ENCODE measurements around the gene AK5. TPM values are rescaled to one million over a fixed set of nuclear protein-coding genes. Genes with fewer than 3 reads are reported as not detected.

AK5 gene
- total RNA-seq, 2 experiments from 2014 or later: 7.0 to 9.1 TPM

DNA sequence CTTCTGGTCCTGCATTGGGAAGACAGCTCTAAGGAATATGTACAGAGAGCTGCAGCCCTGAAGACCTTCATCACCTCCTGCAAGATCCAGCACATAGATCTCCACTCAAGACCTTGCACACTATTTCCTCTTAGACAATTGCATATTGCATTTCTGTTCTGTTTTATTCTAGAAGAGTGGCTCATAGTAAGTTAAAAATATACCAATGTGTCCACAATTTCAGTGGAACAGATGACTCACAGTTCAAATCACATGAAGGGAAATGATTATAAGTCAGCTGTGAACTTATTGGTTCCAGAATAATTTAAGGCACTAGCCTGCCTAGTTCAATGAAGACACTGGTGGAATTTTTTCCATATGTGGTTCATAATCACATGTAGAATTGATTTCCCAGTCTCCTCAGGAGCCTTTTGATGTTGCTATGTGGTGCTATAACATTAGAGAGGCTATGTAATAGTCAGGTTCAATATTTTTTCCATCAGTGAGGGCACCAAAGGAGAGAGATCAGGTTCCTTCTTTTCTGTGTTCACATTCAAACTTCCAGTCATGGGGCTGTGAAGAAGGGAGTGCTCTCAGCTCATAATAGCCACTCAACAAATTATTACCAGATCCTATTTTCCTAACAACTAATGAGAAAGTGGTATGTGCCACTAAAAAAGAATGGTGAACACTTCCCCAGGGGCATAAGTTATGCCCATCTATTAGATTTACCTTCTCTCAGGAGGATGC, 9.8 kb upstream of the AK5 start:
- Mint-ChIP-seq H3K4me1 (ENCODE audit: low read depth) (peaks cover 4% of the 10 kb centered on the region), H3K27me3 (ENCODE audit: low read depth) (no peaks in the 10 kb centered on the region), H3K4me3 (no peak overlapping the region), H3K9me3 (no peaks in the 10 kb centered on the region), H3K27ac (no peak overlapping the region), H3K36me3 (ENCODE audit: low read depth) (no peaks in the 10 kb centered on the region)
- intact Hi-C loops (cut with micrococcal nuclease): no loop called here
- DNase-seq: no peak
- CTCF ChIA-PET: no interaction called here

DNA sequence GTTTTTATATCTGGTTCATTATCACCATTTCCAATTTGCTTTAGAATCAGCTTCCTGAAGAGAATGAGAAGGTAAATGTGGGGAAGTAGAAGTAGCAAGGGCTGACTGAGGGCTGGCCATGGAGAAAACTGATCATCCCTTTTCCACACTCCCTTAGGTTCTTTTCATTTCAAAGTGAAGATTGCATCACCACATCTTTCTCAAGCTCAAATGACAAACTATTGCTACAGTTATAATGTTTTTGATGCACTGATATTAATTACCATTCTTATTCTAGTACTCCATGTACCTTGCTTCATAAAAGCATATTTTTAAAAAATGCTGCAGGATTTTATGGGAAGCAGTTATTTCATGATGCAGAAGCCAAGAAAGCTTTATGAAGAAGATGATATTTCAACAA, 7.9 kb upstream of the AK5 start:
- Mint-ChIP-seq H3K27me3 (ENCODE audit: low read depth) (no peaks in the 10 kb centered on the region), H3K27ac (no peak overlapping the region), H3K36me3 (ENCODE audit: low read depth) (no peaks in the 10 kb centered on the region), H3K4me3 (no peak overlapping the region), H3K9me3 (no peaks in the 10 kb centered on the region), H3K4me1 (ENCODE audit: low read depth) (peaks cover 4% of the 10 kb centered on the region)
- CTCF ChIA-PET: interaction anchor here (0.5 to 0.6 kb wide), 2 partner anchors 16 to 1119 kb away, joined by 3 to 4 read pairs; no protein-coding TSS in a partner anchor
- no peak for DNase-seq
- intact Hi-C loops (cut with micrococcal nuclease): no loop called here

DNA sequence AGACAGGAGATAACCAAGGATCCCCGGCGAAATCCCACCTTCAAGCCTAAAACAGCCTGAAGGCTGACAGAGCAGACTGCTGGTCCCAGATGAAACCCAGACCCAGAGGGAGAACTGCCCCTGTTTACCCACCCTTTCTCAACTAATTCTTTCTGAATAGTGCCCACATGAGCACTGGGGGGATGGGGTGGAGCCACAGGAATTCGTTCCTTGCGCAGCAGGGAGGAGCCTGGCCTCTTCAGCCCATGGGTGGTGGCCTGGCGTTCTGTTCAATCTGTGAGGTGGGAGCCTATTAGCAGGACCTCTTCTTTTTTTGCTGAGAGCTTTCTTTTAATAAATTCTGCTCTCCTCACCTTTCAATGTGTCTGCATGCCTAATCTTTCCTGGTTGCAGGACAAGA, 6.6 kb upstream of the AK5 start:
- intact Hi-C loops (cut with micrococcal nuclease): no loop called here
- H3K36me3 Mint-ChIP-seq (ENCODE audit: low read depth): no peaks in the 10 kb centered on the region
- H3K27me3 Mint-ChIP-seq (ENCODE audit: low read depth): no peaks in the 10 kb centered on the region
- H3K4me1 Mint-ChIP-seq (ENCODE audit: low read depth): peaks cover 12% of the 10 kb centered on the region
- CTCF ChIA-PET: no interaction called here
- H3K9me3 Mint-ChIP-seq: no peaks in the 10 kb centered on the region
- no peak overlapping the region for H3K4me3 Mint-ChIP-seq
- DNase-seq: no peak
- H3K27ac Mint-ChIP-seq: no peak overlapping the region

DNA sequence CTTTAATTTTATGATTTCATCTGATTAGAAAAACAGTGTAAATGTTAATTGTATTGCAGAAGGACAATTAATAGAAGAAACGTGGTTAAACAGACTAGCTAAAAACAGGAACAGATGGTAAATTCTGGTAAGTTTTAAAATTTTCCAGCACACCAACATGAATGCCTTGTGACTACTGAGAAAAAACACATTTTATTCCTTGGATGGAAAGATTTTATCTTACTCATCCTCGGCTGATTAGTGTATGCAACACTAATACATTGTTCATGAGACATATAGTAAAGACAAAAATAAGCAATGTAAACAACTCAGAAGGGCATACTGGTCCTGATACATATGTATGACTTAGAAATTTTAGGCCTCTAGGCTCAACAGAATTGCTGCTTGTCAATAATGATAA, 4.9 kb upstream of the AK5 start:
- no peak for DNase-seq
- CTCF ChIA-PET: interaction anchor here (0.6 to 1.3 kb wide), 2 partner anchors 23 to 75 kb away, joined by 3 read pairs; no protein-coding TSS in a partner anchor
- peaks cover 23% of the 10 kb centered on the region for H3K4me1 Mint-ChIP-seq (ENCODE audit: low read depth)
- no peaks in the 10 kb centered on the region for H3K27me3 Mint-ChIP-seq (ENCODE audit: low read depth)
- no peaks in the 10 kb centered on the region for H3K36me3 Mint-ChIP-seq (ENCODE audit: low read depth)
- H3K4me3 Mint-ChIP-seq: no peak overlapping the region
- H3K27ac Mint-ChIP-seq: no peak overlapping the region
- intact Hi-C loops (cut with micrococcal nuclease): no loop called here
- H3K9me3 Mint-ChIP-seq: no peaks in the 10 kb centered on the region

DNA sequence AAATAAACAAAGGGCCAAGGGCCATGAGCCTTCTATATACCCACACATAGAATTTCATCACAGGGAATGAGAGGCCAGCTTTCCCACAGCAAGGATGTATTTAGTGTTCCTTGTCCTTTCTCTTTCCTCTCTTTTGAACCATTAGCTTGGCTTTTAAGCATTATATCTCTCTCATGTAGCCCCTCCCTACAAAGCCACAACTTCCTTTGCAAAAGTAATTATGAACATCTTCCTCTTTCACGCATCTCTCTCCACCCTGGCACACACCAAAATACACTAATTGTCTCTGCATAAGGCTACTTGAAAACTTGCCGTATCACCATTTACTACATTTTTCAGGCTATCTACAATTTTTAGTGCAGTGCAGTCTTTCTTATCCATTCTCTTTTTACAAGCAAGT, 1.9 kb upstream of the AK5 start:
- no peak for DNase-seq
- intact Hi-C loops (cut with micrococcal nuclease): loop anchor here (5.0 kb wide), 1 partner anchor 697 kb away; the partner anchor contains the start of gene FUBP1
- CTCF ChIA-PET: interaction anchor here (0.6 to 2.7 kb wide), 2 partner anchors 253 to 806 kb away, joined by 3 to 8 read pairs; no protein-coding TSS in a partner anchor
- H3K4me3 Mint-ChIP-seq: no peak overlapping the region
- H3K27me3 Mint-ChIP-seq (ENCODE audit: low read depth): no peaks in the 10 kb centered on the region
- H3K36me3 Mint-ChIP-seq (ENCODE audit: low read depth): no peaks in the 10 kb centered on the region
- H3K4me1 Mint-ChIP-seq (ENCODE audit: low read depth): peaks cover 36% of the 10 kb centered on the region
- no peaks in the 10 kb centered on the region for H3K9me3 Mint-ChIP-seq
- H3K27ac Mint-ChIP-seq: no peak overlapping the region

DNA sequence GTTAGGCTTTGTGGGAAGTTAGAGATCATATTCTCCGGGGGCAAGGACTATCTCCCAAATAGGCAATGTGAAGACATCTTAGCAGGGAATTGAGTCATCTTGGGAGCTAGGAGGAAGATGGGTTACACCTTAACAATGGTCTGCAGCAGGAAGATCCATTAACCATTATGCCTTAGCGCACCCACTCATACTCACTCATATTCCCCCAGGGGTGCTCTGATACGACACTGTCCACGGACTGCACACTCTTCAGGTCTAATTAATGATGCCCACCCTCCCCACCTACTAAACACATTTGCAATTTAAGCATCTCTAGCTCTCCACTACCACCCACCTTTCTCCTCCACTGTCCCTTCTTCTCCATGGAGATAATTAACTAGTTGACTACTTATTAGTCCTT, 857 bp upstream of the AK5 start:
- Mint-ChIP-seq H3K27ac (no peak overlapping the region), H3K27me3 (ENCODE audit: low read depth) (no peaks in the 10 kb centered on the region), H3K36me3 (ENCODE audit: low read depth) (no peaks in the 10 kb centered on the region), H3K9me3 (no peaks in the 10 kb centered on the region), H3K4me1 (ENCODE audit: low read depth) (peaks cover 37% of the 10 kb centered on the region), H3K4me3 (peak overlapping the region; percentile 66)
- DNase-seq: no peak
- intact Hi-C loops (cut with micrococcal nuclease): loop anchor here (1.0 to 5.0 kb wide), 2 partner anchors 252 to 696 kb away; partner anchors contain the start of gene FUBP1
- CTCF ChIA-PET: interaction anchor here (0.6 to 2.7 kb wide), 3 partner anchors 28 to 252 kb away, joined by 3 to 8 read pairs (median 3); no protein-coding TSS in a partner anchor

DNA sequence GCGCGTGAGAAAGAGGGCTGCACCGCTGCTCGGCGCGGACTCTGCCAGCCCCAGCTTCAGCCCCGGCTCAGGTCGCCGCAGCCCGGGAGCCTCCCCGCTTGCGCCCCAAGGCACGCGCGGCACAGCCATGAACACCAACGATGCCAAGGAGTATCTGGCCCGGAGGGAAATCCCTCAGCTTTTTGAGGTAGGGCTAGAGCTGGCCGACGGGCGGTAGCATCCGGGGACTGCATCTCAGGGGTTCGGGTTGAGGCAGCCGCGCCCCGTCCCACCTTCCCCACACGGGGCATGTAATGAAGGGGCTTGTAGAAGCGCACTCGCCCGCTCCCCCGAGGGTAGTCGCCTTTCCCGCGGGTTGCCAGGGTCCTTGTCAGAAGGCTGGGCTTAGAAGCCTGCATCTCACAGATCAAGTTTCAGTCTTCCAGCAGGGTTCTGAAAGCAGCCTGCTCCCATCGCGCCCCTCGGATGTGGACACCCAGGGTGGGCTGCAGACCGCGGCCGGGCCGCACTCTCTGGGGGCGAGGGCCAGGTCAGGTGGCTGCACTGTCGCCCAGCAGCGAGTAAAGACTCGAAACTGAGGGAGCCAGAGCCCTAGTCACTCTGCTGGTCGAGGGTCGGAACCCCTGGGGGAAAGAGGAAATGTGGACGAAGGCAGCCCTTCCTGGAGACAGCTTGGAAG, 507 bp downstream of the AK5 start:
- H3K4me1 Mint-ChIP-seq (ENCODE audit: low read depth): peaks cover 37% of the 10 kb centered on the region
- no peaks in the 10 kb centered on the region for H3K9me3 Mint-ChIP-seq
- CTCF ChIA-PET: interaction anchor here (0.6 to 2.7 kb wide), 5 partner anchors 15 to 253 kb away, joined by 3 to 8 read pairs (median 3); no protein-coding TSS in a partner anchor
- no peaks in the 10 kb centered on the region for H3K27me3 Mint-ChIP-seq (ENCODE audit: low read depth)
- intact Hi-C loops (cut with micrococcal nuclease): loop anchor here (1.0 to 5.0 kb wide), 5 partner anchors 29 to 695 kb away; partner anchors contain the start of genes FUBP1, PIGK and ZZZ3
- H3K4me3 Mint-ChIP-seq: peak overlapping the region; percentile 75
- peak; percentile 61 for DNase-seq
- H3K27ac Mint-ChIP-seq: no peak overlapping the region
- no peaks in the 10 kb centered on the region for H3K36me3 Mint-ChIP-seq (ENCODE audit: low read depth)

DNA sequence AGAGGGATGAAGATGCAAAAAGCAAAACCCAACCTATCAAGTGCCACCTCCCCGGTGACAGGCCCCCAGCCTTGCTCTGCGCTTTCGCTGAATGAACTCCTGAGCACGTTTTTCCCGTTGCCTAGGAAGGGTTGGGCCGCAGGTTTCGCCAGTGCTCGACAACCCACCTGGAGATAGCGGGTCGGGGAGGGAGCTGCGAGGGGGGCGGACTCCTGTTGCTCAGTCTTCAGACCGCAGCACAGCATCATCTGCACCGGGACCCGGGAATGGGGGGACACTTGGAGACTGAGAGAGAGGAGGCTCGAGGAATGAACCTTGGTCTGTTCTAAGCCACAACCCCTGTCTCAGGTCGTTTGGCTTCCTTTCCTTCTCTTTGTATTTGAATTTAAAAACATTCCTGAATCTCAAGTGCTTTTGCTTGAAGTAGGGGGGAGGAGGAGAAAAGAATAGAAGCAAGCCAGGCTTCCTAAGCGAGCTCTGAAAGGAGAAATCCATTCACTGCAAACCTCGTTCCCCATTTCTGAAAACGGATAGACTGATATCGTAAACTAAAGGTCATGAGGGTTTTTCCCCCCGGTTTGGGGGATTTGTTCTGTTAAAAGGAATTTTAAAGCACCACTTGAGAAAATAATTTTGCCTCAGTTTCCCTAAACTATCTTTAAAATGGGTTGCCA, 1.2 kb downstream of the AK5 start:
- Mint-ChIP-seq H3K4me1 (ENCODE audit: low read depth) (peaks cover 39% of the 10 kb centered on the region), H3K9me3 (no peaks in the 10 kb centered on the region), H3K27me3 (ENCODE audit: low read depth) (no peaks in the 10 kb centered on the region), H3K36me3 (ENCODE audit: low read depth) (no peaks in the 10 kb centered on the region), H3K4me3 (peak overlapping the region; percentile 75), H3K27ac (no peak overlapping the region)
- intact Hi-C loops (cut with micrococcal nuclease): loop anchor here (1.0 to 5.0 kb wide), 5 partner anchors 28 to 694 kb away; partner anchors contain the start of genes FUBP1, PIGK and ZZZ3
- peak; percentile 33 for DNase-seq
- CTCF ChIA-PET: interaction anchor here (0.6 to 1.0 kb wide), 2 partner anchors 144 to 253 kb away, joined by 3 to 4 read pairs; no protein-coding TSS in a partner anchor

DNA sequence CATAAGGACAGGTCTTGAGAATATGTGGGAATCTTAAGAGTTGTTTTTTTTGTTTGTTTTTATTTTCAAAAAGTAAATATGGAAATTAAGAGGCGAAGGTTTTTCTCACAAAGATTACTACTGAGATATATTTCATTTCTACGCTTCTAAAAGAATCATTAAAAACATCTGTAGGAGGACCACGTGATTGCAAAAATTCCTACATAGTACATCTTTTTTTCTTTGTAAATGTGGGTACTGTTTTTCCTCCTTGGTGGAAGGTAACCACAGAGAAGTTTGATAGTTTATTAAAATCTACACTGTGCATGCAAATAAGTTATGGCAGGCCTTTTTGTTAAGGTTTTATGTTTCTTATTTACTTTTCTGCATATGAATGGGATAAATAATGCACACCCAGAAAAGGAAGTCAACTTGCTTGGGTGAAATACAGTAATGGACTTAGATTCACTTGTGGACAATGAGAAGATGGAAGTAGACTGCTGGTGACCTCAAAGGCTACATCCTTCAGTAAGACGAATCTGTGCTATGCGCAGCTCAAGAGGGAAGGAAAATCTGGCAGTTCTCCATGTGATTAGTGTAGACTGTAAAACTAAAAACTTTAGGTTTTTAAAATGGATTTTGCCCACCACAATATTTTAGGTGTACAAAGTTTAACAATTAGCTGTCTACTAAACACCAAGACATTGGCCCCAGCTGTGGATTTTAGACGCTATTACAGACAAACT, 2.0 kb downstream of the AK5 start:
- DNase-seq: no peak
- intact Hi-C loops (cut with micrococcal nuclease): loop anchor here (1.0 to 5.0 kb wide), 4 partner anchors 16 to 693 kb away; partner anchors contain the start of genes FUBP1 and ZZZ3
- no peaks in the 10 kb centered on the region for H3K9me3 Mint-ChIP-seq
- no peaks in the 10 kb centered on the region for H3K36me3 Mint-ChIP-seq (ENCODE audit: low read depth)
- no peaks in the 10 kb centered on the region for H3K27me3 Mint-ChIP-seq (ENCODE audit: low read depth)
- peak overlapping the region; percentile 32 for H3K4me3 Mint-ChIP-seq
- no peak overlapping the region for H3K27ac Mint-ChIP-seq
- peaks cover 41% of the 10 kb centered on the region for H3K4me1 Mint-ChIP-seq (ENCODE audit: low read depth)
- CTCF ChIA-PET: interaction anchor here (1.3 kb wide), 1 partner anchor 262 kb away, joined by 5 read pairs; no protein-coding TSS in a partner anchor

DNA sequence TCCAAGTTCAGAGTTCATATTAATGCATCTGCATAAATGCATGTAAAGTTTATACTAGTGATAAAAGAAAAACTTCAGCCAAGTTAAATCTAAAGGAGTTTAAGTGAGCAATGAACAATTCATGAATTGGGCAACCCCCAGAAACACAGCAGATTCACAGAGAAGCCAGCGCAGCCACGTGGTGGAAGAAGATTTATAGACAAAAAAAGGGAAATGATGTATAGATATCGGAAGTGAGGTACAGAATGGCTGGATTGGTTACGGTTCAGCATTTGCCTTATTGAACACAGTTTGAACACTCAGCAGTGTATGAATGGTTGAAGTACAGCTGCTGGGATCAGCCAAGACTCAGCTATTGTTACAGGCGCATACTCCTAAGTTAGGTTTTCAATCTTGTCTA, 5.7 kb downstream of the AK5 start:
- intact Hi-C loops (cut with micrococcal nuclease): no loop called here
- CTCF ChIA-PET: no interaction called here
- no peak overlapping the region for H3K4me3 Mint-ChIP-seq
- no peaks in the 10 kb centered on the region for H3K27me3 Mint-ChIP-seq (ENCODE audit: low read depth)
- no peak for DNase-seq
- no peaks in the 10 kb centered on the region for H3K9me3 Mint-ChIP-seq
- no peak overlapping the region for H3K27ac Mint-ChIP-seq
- peaks cover 19% of the 10 kb centered on the region for H3K4me1 Mint-ChIP-seq (ENCODE audit: low read depth)
- no peaks in the 10 kb centered on the region for H3K36me3 Mint-ChIP-seq (ENCODE audit: low read depth)

DNA sequence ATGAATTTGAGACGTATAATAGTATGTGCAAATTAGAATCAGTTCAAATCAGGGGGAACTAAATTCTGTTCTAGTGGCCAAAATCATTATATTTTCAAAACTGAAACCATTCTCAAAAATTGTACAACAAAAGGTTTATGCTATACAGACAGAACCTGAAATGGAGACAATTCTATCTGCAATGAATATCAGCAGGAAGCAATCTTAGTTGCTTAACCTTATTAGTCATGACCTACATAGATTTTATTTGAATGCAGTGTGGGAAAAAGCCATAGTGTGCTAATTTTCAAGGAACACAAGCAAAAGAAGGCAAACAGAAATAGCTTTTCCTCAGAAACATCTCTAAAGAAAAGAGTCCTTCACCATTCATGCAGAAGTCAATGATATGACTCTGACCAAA, 6.5 kb downstream of the AK5 start:
- Mint-ChIP-seq H3K27me3 (ENCODE audit: low read depth) (no peaks in the 10 kb centered on the region), H3K4me1 (ENCODE audit: low read depth) (peaks cover 19% of the 10 kb centered on the region), H3K4me3 (no peak overlapping the region), H3K9me3 (no peaks in the 10 kb centered on the region), H3K27ac (no peak overlapping the region), H3K36me3 (ENCODE audit: low read depth) (peaks cover 1% of the 10 kb centered on the region)
- intact Hi-C loops (cut with micrococcal nuclease): no loop called here
- DNase-seq: no peak
- CTCF ChIA-PET: no interaction called here
